Thyroid gland (tissue), 4 donors: ENCODE data around the gene RAD17. TPM values are rescaled to one million over a fixed set of nuclear protein-coding genes. Genes with fewer than 3 reads are reported as not detected.
"Not testable (repeated sequence)": the region's sequence is repeated elsewhere in the genome, so short reads cannot be mapped to it uniquely, and the experiment has no call there.

Experiments
- DNase-seq, 2 donors: peaks; one replicate each; pipeline ENCODE4 v3.0.0-alpha.2; 2019
- H3K27ac ChIP-seq, 3 donors: fragments of 200-600 bp; sonication (generic); 1 replicate in 2 of 3; 2 replicates in 1 of 3; pipeline ENCODE4 v1.5.1; 2016 to 2019; ENCODE audit warnings: mild to moderate bottlenecking in 1 of 3, moderate library complexity in 1 of 3
- H3K27me3 ChIP-seq: fragments of 200-600 bp; sonication (generic); one replicate; pipeline ENCODE4 v1.5.1; 2019
- H3K36me3 ChIP-seq, 2 donors: fragments of 200-600 bp; sonication (generic); one replicate each; pipeline ENCODE4 v1.5.1; 2016 to 2019
- H3K4me1 ChIP-seq, 2 donors: fragments of 200-600 bp; sonication (generic); one replicate each; pipeline ENCODE4 v1.5.1; 2017 to 2019
- H3K4me3 ChIP-seq, 3 donors: fragments of 200-600 bp; sonication (generic); replicated peaks in 1 of 3; 1 replicate in 2 of 3; 2 replicates in 1 of 3; pipeline ENCODE4 v1.5.1; 2016; ENCODE audit warnings: mild to moderate bottlenecking in 1 of 3
- H3K9me3 ChIP-seq: fragments of 200-600 bp; sonication (generic); one replicate; pipeline ENCODE4 v1.5.1; 2017
- POLR2A ChIP-seq, 2 donors: fragments of 450-650 bp; IDR thresholded peaks; one replicate each; pipeline ENCODE4 v1.6.1; 2017; ENCODE audit warnings: antibody characterized with exemption in 2 of 2, mild to moderate bottlenecking in 2 of 2, moderate library complexity in 1 of 2
- WGBS, 2 donors: methylation state at CpG; one replicate each; pipeline ENCODE4 v1.1.5; 2017; 5-methylcytosine and 5-hydroxymethylcytosine counted together
- intact Hi-C: fragments of 100-400 bp; cut with DNase I; formaldehyde crosslinking; loops from one replicate; pipeline ENCODE4 v1.15.1; 2023
- total RNA-seq, 4 donors: library from RNA; depleted of rRNA; stranded (reverse); fragments of >200 nt; gene quantifications; one replicate each; pipeline ENCODE4 v1.2.3, GENCODE V29; 2016
- TF ChIP-seq, protein P1 (sequence below), 6 experiments: fragments of 200-600 bp in 3 of 6; fragments of 450-650 bp in 3 of 6; sonication (generic) in 3 of 6; IDR thresholded peaks; one replicate each; pipeline ENCODE4 v1.5.1; 2016 to 2019; ENCODE audit warnings: antibody characterized with exemption in 6 of 6, mild to moderate bottlenecking in 2 of 6, inconsistent platforms in 1 of 6, moderate library complexity in 1 of 6

The RAD17 gene
- total RNA-seq, 4 donors from 2014 or later: 20.9 to 34.9 (median 27.8) TPM

DNA sequence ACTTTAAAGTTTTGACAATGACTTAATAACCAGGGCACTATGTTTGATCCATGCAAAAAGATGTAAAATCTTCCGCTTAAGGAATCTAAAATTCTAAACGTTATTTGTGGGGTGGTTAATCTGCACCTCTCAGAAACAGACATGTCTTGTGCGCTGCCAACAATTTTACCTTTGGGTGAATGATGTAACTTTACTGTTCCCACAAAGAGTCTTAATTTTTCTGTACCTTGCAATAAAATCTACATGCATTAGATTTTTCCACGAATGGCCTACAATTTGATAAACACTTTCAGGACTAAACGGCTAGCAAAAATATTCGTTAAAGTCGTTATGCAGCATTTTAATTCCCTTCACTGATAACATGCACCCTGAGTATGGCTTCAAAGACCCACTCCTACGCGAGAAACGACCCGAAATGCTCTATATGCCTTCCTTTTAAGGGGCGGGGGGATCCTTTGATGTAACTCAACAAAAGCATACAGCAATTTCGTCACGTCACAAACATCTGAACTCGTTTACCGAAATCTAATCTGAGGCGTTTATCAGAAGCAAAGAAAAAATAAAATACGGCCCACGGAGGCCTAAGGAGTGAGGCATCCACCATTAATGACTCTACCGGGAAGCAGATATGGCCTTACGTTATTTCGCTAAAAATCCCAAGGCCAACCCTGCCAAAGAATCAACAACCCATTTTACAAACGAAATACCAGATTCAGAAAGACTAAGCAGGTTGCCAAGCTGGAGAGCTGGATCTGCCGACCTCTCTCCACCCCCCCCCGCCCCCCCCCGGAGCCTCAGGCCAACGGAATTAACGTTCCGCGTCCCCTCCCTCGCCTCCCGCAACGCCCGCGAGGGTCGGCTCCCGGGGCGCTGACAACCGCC is 919 bp upstream of the RAD17 start:
- Histone ChIP-seq H3K27ac (peak overlapping the region; percentile 97 to 99 (median 97)), H3K27me3 (no peaks in the 10 kb centered on the region), H3K4me3 (peak overlapping the region; percentile 67 to 97 (median 80)), H3K9me3 (no peaks in the 10 kb centered on the region), H3K36me3 (peaks cover 6 to 14% of the 10 kb centered on the region in 2 donors), H3K4me1 (peaks cover 9 to 21% of the 10 kb centered on the region in 2 donors)
- 3 to 4% methylated on average over 28 to 37 of the region's 39 CpGs for WGBS, 2 donors
- intact Hi-C loops: no loop called here
- TF ChIP-seq, protein P1, sequence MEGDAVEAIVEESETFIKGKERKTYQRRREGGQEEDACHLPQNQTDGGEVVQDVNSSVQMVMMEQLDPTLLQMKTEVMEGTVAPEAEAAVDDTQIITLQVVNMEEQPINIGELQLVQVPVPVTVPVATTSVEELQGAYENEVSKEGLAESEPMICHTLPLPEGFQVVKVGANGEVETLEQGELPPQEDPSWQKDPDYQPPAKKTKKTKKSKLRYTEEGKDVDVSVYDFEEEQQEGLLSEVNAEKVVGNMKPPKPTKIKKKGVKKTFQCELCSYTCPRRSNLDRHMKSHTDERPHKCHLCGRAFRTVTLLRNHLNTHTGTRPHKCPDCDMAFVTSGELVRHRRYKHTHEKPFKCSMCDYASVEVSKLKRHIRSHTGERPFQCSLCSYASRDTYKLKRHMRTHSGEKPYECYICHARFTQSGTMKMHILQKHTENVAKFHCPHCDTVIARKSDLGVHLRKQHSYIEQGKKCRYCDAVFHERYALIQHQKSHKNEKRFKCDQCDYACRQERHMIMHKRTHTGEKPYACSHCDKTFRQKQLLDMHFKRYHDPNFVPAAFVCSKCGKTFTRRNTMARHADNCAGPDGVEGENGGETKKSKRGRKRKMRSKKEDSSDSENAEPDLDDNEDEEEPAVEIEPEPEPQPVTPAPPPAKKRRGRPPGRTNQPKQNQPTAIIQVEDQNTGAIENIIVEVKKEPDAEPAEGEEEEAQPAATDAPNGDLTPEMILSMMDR (IDR thresholded peaks at IDR 0.05): no peak
- no peak for TF ChIP-seq POLR2A (IDR thresholded peaks at IDR 0.05)
- DNase-seq: no peak

GRCh38 chr5:69370335-69370734 is 717 bp downstream of the RAD17 start:
- Histone ChIP-seq H3K4me1 (peaks cover 9 to 21% of the 10 kb centered on the region in 2 donors), H3K4me3 (peak overlapping the region; percentile 67 to 97 (median 80)), H3K27ac (peak overlapping the region in 1 of 3 donors; percentile 99)
- H3K9me3 ChIP-seq, H3K36me3 ChIP-seq, intact Hi-C loops, H3K27me3 ChIP-seq: not testable (repeated sequence)
- DNase-seq: peak in 1 of 2 donors; percentile 4
- 1 to 4% methylated on average over 16 of the region's 16 CpGs for WGBS, 2 donors

DNA sequence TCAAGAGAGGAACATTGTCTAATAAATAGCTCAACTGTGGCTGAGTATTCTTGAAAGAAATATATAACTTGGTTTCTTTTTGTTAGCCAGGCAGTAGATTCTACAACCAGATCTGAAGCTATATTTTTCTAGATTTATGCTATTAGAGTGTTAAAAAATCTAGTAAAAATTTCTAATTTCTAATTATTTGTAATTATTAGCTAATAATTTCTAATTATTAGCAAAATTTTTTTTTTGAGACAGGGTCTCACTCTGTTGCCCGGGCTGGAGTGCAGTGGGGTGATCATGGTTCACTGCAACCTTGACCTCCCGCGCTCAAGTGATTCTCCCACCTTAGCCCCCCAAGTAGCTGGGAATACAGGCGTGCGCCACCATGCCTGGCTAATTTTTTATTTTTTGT is 2.8 kb downstream of the RAD17 start:
- 96 to 97% methylated on average over 5 of the region's 5 CpGs for WGBS, 2 donors
- TF ChIP-seq, protein P1 (IDR thresholded peaks at IDR 0.05): no peak
- Histone ChIP-seq H3K9me3 (no peaks in the 10 kb centered on the region), H3K27me3 (no peaks in the 10 kb centered on the region), H3K4me3 (no peak overlapping the region), H3K36me3 (peaks cover 0 to 6% of the 10 kb centered on the region in 2 donors), H3K4me1 (peaks cover 9 to 21% of the 10 kb centered on the region in 2 donors), H3K27ac (no peak overlapping the region)
- intact Hi-C loops: no loop called here
- DNase-seq: no peak

DNA sequence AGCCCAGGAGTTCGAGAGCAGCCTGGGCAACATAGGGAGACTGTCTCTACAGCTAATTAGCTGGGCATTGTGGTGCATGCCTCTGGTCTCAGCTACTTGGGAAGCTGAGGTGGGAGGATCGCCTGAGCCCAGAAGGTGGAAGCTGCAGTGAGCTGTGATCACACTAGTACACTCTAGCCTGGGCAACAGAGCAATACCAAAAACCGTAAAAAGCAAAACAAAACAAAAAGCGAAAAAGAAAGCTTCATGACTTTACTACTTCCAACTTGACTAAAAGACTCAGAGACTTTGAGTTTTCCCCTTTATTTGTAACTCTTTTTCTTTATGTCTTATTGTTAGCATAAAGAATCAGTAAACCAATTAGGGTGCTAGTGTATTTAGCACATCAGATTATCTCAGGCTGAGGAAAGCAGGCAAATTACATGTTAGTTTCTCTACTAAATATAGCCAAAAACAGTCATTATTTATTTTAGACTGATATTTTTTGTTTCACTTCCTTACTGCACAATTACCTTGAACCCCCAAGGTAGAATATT is 5.4 kb downstream of the RAD17 start:
- Histone ChIP-seq H3K9me3 (no peaks in the 10 kb centered on the region), H3K36me3 (peaks cover 0 to 6% of the 10 kb centered on the region in 2 donors), H3K27ac (no peak overlapping the region), H3K4me3 (no peak overlapping the region), H3K4me1 (peaks cover 4 to 10% of the 10 kb centered on the region in 2 donors), H3K27me3 (no peaks in the 10 kb centered on the region)
- no peak for TF ChIP-seq POLR2A (IDR thresholded peaks at IDR 0.05)
- TF ChIP-seq, protein P1 (IDR thresholded peaks at IDR 0.05): no peak
- DNase-seq: no peak
- intact Hi-C loops: no loop called here
- 90 to 94% methylated on average over 4 of the region's 4 CpGs for WGBS, 2 donors

DNA sequence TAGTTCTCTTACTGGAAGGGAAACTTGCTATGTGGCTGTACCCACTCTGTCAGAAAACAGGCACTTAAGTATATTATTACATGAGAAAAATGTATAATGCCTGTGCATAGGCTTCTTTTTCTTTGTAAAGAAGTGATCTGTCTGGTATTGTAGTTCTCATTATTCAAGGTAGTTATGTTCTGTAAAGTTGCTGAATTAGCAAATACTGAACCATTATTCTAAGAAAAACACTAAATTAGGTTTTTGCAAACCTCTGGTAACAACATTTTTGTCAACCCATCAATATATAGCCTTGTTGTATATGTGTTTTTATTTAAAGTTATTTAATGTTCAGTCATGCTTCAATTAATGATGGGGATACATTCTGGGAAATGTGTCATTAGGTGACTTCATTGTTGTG is 8.8 kb downstream of the RAD17 start:
- Histone ChIP-seq H3K27me3 (no peaks in the 10 kb centered on the region), H3K36me3 (peaks cover 9 to 24% of the 10 kb centered on the region in 2 donors), H3K4me1 (no peaks in the 10 kb centered on the region), H3K9me3 (no peaks in the 10 kb centered on the region), H3K27ac (no peak overlapping the region), H3K4me3 (no peak overlapping the region)
- no peak for DNase-seq
- intact Hi-C loops: no loop called here
- TF ChIP-seq, protein P1 (IDR thresholded peaks at IDR 0.05): no peak
- no peak for TF ChIP-seq POLR2A (IDR thresholded peaks at IDR 0.05)
